Spinal cord (tissue), 10 donors: ENCODE results near the gene GUCY1A2. TPM values are rescaled to one million over a fixed set of nuclear protein-coding genes. Genes with fewer than 3 reads are reported as not detected.
A peak's percentile ranks its signal among the peaks of the same experiment; 100 is the strongest.

Source experiments
- DNase-seq, 6 donors: peaks; one replicate each; pipeline versions ENCODE4 v3.0.0 to v3.0.0-alpha.2; 2013 to 2015; ENCODE audit warnings: low spot score in 6 of 6, low read depth in 4 of 6
- H3K27ac ChIP-seq: one replicate; pipeline ENCODE4 v1.5.1; 2013; ENCODE audit warnings: low read depth, low read length, control low read depth
- H3K27me3 ChIP-seq: one replicate; pipeline ENCODE4 v1.6.1; 2013; ENCODE audit warnings: low read length; ENCODE audit not compliant: control insufficient read depth, insufficient read depth
- H3K36me3 ChIP-seq: one replicate; pipeline ENCODE4 v1.6.1; 2013; ENCODE audit warnings: low read length; ENCODE audit not compliant: control insufficient read depth, insufficient read depth
- H3K4me1 ChIP-seq: one replicate; pipeline ENCODE4 v1.6.1; 2013; ENCODE audit warnings: low read length; ENCODE audit not compliant: control insufficient read depth, insufficient read depth
- H3K4me3 ChIP-seq: one replicate; pipeline ENCODE4 v1.5.1; 2013; ENCODE audit warnings: low read depth, low read length, control low read depth
- H3K9me3 ChIP-seq: one replicate; pipeline ENCODE4 v1.6.1; 2013; ENCODE audit warnings: low read length; ENCODE audit not compliant: control insufficient read depth, insufficient read depth
- WGBS: methylation state at CpG from one replicate; pipeline ENCODE4 v1.1.5; 2013; ENCODE audit warnings: missing lambda C conversion rate; ENCODE audit not compliant: insufficient coverage; 5-methylcytosine and 5-hydroxymethylcytosine counted together
- polyA plus RNA-seq, 2 donors: library from polyadenylated mRNA; unstranded; fragments of 120-200 nt; gene quantifications; one replicate each; pipeline ENCODE4 v1.2.1, GENCODE V29; 2013; ENCODE audit not compliant: insufficient read length in 2 of 2
- total RNA-seq, 2 donors: library from RNA; depleted of rRNA in 1 of 2; stranded (reverse); fragments of 120-200 nt in 1 of 2; fragments of >200 nt in 1 of 2; gene quantifications; one replicate each; pipeline versions ENCODE4 v1.2.3 to v1.2.4, GENCODE V29; 2013 to 2014
- donor health status: healthy.

Gene GUCY1A2
- total and polyA plus RNA-seq, 4 donors, result 10.8 to 79.5 (median 25.7) TPM

GRCh38 chr11:106761240-106761639 is 257.0 kb downstream of the GUCY1A2 start:
- Histone ChIP-seq H3K27ac (no peak overlapping the region), H3K4me1 (no peaks in the 10 kb centered on the region), H3K9me3 (no peaks in the 10 kb centered on the region), H3K36me3 (no peaks in the 10 kb centered on the region), H3K4me3 (no peak overlapping the region), H3K27me3 (no peaks in the 10 kb centered on the region)
- DNase-seq, result no peak
- WGBS, result 0% methylated on average over 1 of the region's 1 CpG

- Histone ChIP-seq H3K4me3 (no peak overlapping the region), H3K27me3 (no peaks in the 10 kb centered on the region), H3K9me3 (no peaks in the 10 kb centered on the region), H3K36me3 (no peaks in the 10 kb centered on the region), H3K4me1 (no peaks in the 10 kb centered on the region), H3K27ac (no peak overlapping the region)
- WGBS, result no CpG with 5 or more reads among the region's 1 CpG
- DNase-seq, result no peak
Measured at GRCh38 chr11:106748059-106748458, 270.2 kb downstream of the GUCY1A2 start.

- H3K4me3 ChIP-seq, result no peak overlapping the region
- no peaks in the 10 kb centered on the region for H3K9me3 ChIP-seq
- H3K36me3 ChIP-seq, result no peaks in the 10 kb centered on the region
- no peak for DNase-seq
- H3K4me1 ChIP-seq, result no peaks in the 10 kb centered on the region
- H3K27ac ChIP-seq, result no peak overlapping the region
- no peaks in the 10 kb centered on the region for H3K27me3 ChIP-seq
- no CpG with 5 or more reads among the region's 1 CpG for WGBS
Measured at GRCh38 chr11:106745941-106746340, 272.3 kb downstream of the GUCY1A2 start.

- Histone ChIP-seq H3K36me3 (no peaks in the 10 kb centered on the region), H3K4me1 (no peaks in the 10 kb centered on the region), H3K27ac (no peak overlapping the region), H3K27me3 (no peaks in the 10 kb centered on the region), H3K9me3 (peaks cover 4% of the 10 kb centered on the region), H3K4me3 (no peak overlapping the region)
- no peak for DNase-seq
- 87% methylated on average over 3 of the region's 4 CpGs for WGBS
Measured at GRCh38 chr11:106733635-106734034, 284.6 kb downstream of the GUCY1A2 start.

- H3K9me3 ChIP-seq, result peaks cover 2% of the 10 kb centered on the region
- H3K27me3 ChIP-seq, result no peaks in the 10 kb centered on the region
- H3K4me1 ChIP-seq, result no peaks in the 10 kb centered on the region
- no peak overlapping the region for H3K4me3 ChIP-seq
- no peaks in the 10 kb centered on the region for H3K36me3 ChIP-seq
- DNase-seq, result no peak
- no peak overlapping the region for H3K27ac ChIP-seq
Measured at GRCh38 chr11:106728859-106729258, 289.4 kb downstream of the GUCY1A2 start.

- Histone ChIP-seq H3K4me3 (no peak overlapping the region), H3K27ac (no peak overlapping the region), H3K9me3 (peaks cover 2% of the 10 kb centered on the region), H3K27me3 (no peaks in the 10 kb centered on the region), H3K4me1 (no peaks in the 10 kb centered on the region), H3K36me3 (no peaks in the 10 kb centered on the region)
- peak in 2 of 6 donors; percentile 23 to 86 for DNase-seq
- WGBS, result no CpG with 5 or more reads among the region's 1 CpG
Measured at GRCh38 chr11:106728379-106728778, 289.9 kb downstream of the GUCY1A2 start.

- no peak overlapping the region for H3K4me3 ChIP-seq
- DNase-seq, result no peak
- 69% methylated on average over 1 of the region's 1 CpG for WGBS
- H3K27me3 ChIP-seq, result no peaks in the 10 kb centered on the region
- H3K36me3 ChIP-seq, result no peaks in the 10 kb centered on the region
- no peak overlapping the region for H3K27ac ChIP-seq
- no peaks in the 10 kb centered on the region for H3K4me1 ChIP-seq
- peaks cover 2% of the 10 kb centered on the region for H3K9me3 ChIP-seq
Measured at GRCh38 chr11:106727256-106727655, 291.0 kb downstream of the GUCY1A2 start.

- 97% methylated on average over 3 of the region's 5 CpGs for WGBS
- no peaks in the 10 kb centered on the region for H3K27me3 ChIP-seq
- no peak overlapping the region for H3K4me3 ChIP-seq
- DNase-seq, result no peak
- no peaks in the 10 kb centered on the region for H3K4me1 ChIP-seq
- H3K9me3 ChIP-seq, result no peaks in the 10 kb centered on the region
- H3K36me3 ChIP-seq, result no peaks in the 10 kb centered on the region
- no peak overlapping the region for H3K27ac ChIP-seq
Measured at GRCh38 chr11:106724293-106724892, 293.9 kb downstream of the GUCY1A2 start.

- H3K27ac ChIP-seq, result no peak overlapping the region
- DNase-seq, result no peak
- H3K4me3 ChIP-seq, result no peak overlapping the region
- no peaks in the 10 kb centered on the region for H3K36me3 ChIP-seq
- H3K4me1 ChIP-seq, result no peaks in the 10 kb centered on the region
- WGBS, result 78% methylated on average over 1 of the region's 3 CpGs
- no peaks in the 10 kb centered on the region for H3K27me3 ChIP-seq
- no peaks in the 10 kb centered on the region for H3K9me3 ChIP-seq
Measured at GRCh38 chr11:106723071-106723470, 295.2 kb downstream of the GUCY1A2 start.

GRCh38 chr11:106717222-106717621 is 301.1 kb downstream of the GUCY1A2 start:
- no peaks in the 10 kb centered on the region for H3K27me3 ChIP-seq
- WGBS, result no CpG with 5 or more reads among the region's 2 CpGs
- no peaks in the 10 kb centered on the region for H3K36me3 ChIP-seq
- H3K4me1 ChIP-seq, result no peaks in the 10 kb centered on the region
- H3K27ac ChIP-seq, result no peak overlapping the region
- no peak overlapping the region for H3K4me3 ChIP-seq
- no peaks in the 10 kb centered on the region for H3K9me3 ChIP-seq
- no peak for DNase-seq
